GM12892 (cell line): Measurements from ENCODE around the gene SH2B3.

Experiments
- POLR2A ChIP-seq: IDR thresholded peaks from 2 replicates; pipeline ENCODE4 v1.6.1; 2011; ENCODE audit warnings: low read depth, low read length, control low read depth
- POLR2AphosphoS5 ChIP-seq: IDR thresholded peaks from 2 replicates; pipeline ENCODE4 v1.6.1; 2011; ENCODE audit warnings: low read depth, low read length, control low read depth
- TAF1 ChIP-seq: IDR thresholded peaks from 2 replicates; pipeline ENCODE4 v1.6.1; 2011; ENCODE audit warnings: low read depth, mild to moderate bottlenecking, control low read depth, low read length, borderline replicate concordance

- TF ChIP-seq POLR2A: no peak
- no peak for TF ChIP-seq POLR2AphosphoS5
- no peak for TF ChIP-seq TAF1
Observed at GRCh38 chr12:111462210-111462769, 56.6 kb downstream of the SH2B3 start.
